ENCODE measurements around the gene POLR2M. TPM values are rescaled to one million over a fixed set of nuclear protein-coding genes. Genes with fewer than 3 reads are reported as not detected.

Gene POLR2M
- total RNA-seq, 4 donors from 2014 or later = 40.3 to 145 (median 79.5) TPM

- in situ Hi-C loops (cut with MboI; ENCODE audit: low sequenced_read_pairs in 4 of 4) = no loop called here
- peak overlapping the region in 1 of 4 donors; percentile 18 for H3K27ac ChIP-seq
- ATAC-seq = no peak
Observed at GRCh38 chr15:57685306-57686095, 21.0 kb upstream of the POLR2M start.

GRCh38 chr15:57686657-57687056, 19.9 kb upstream of the POLR2M start:
- Histone ChIP-seq H3K27ac (no peak overlapping the region), H3K9me3 (no peaks in the 10 kb centered on the region), H3K36me3 (no peaks in the 10 kb centered on the region), H3K4me1 (no peaks in the 10 kb centered on the region), H3K4me3 (no peak overlapping the region), H3K27me3 (no peaks in the 10 kb centered on the region)
- TF ChIP-seq CTCF (IDR thresholded peaks at IDR 0.05 in 4 of 5, conservative IDR thresholded peaks at IDR 0.05 in 1 of 5) = no peak
- no peak for TF ChIP-seq POLR2A (IDR thresholded peaks at IDR 0.05)
- DNase-seq (no peak), ATAC-seq (no peak)
- in situ Hi-C loops (cut with MboI; ENCODE audit: low sequenced_read_pairs in 4 of 4) = no loop called here
- intact Hi-C loops (cut with DNase I; ENCODE audit: low total_unique reads) = no loop called here

More at GRCh38 chr15:57685306-57686095, 21.0 kb upstream of the POLR2M start:
- TF ChIP-seq CTCF (IDR thresholded peaks at IDR 0.05 in 4 of 5, conservative IDR thresholded peaks at IDR 0.05 in 1 of 5) (no peak), POLR2A (IDR thresholded peaks at IDR 0.05) (no peak)
- no peak for DNase-seq
- no peaks in the 10 kb centered on the region for H3K9me3 ChIP-seq
- no peak overlapping the region for H3K4me3 ChIP-seq
- H3K4me1 ChIP-seq = no peaks in the 10 kb centered on the region
- H3K27me3 ChIP-seq = no peaks in the 10 kb centered on the region
- intact Hi-C loops (cut with DNase I; ENCODE audit: low total_unique reads) = no loop called here
- no peaks in the 10 kb centered on the region for H3K36me3 ChIP-seq

GRCh38 chr15:57690341-57690966, 16.1 kb upstream of the POLR2M start:
- Histone ChIP-seq H3K27ac (no peak overlapping the region), H3K36me3 (no peaks in the 10 kb centered on the region), H3K27me3 (no peaks in the 10 kb centered on the region), H3K4me3 (no peak overlapping the region), H3K4me1 (no peaks in the 10 kb centered on the region), H3K9me3 (no peaks in the 10 kb centered on the region)
- ATAC-seq (no peak), DNase-seq (no peak)
- intact Hi-C loops (cut with DNase I; ENCODE audit: low total_unique reads) (no loop called here), in situ Hi-C loops (cut with MboI; ENCODE audit: low sequenced_read_pairs in 4 of 4) (no loop called here)
- TF ChIP-seq POLR2A (IDR thresholded peaks at IDR 0.05) (no peak), CTCF (IDR thresholded peaks at IDR 0.05 in 4 of 5, conservative IDR thresholded peaks at IDR 0.05 in 1 of 5) (no peak)

GRCh38 chr15:57691082-57691481, 15.4 kb upstream of the POLR2M start:
- TF ChIP-seq POLR2A (IDR thresholded peaks at IDR 0.05) (no peak), CTCF (IDR thresholded peaks at IDR 0.05 in 4 of 5, conservative IDR thresholded peaks at IDR 0.05 in 1 of 5) (no peak)
- DNase-seq = no peak
- H3K4me1 ChIP-seq = no peaks in the 10 kb centered on the region
- H3K9me3 ChIP-seq = no peaks in the 10 kb centered on the region
- in situ Hi-C loops (cut with MboI; ENCODE audit: low sequenced_read_pairs in 4 of 4) = no loop called here
- H3K36me3 ChIP-seq = no peaks in the 10 kb centered on the region
- no peaks in the 10 kb centered on the region for H3K27me3 ChIP-seq
- no peak for ATAC-seq
- no peak overlapping the region for H3K4me3 ChIP-seq
- H3K27ac ChIP-seq = no peak overlapping the region
- intact Hi-C loops (cut with DNase I; ENCODE audit: low total_unique reads) = no loop called here
